GM12878 (cell line): Measurements from ENCODE around the gene HAPLN2. TPM values are rescaled to one million over a fixed set of nuclear protein-coding genes. Genes with fewer than 3 reads are reported as not detected.

ENCODE experiments used
- ATF3 ChIP-seq: IDR thresholded peaks from 2 replicates; pipeline ENCODE4 v1.6.1; 2011; ENCODE audit warnings: low read depth, mild to moderate bottlenecking, low read length, moderate library complexity, borderline replicate concordance; ENCODE audit errors: extremely low read depth
- ATF7 ChIP-seq: fragments of 450-650 bp; IDR thresholded peaks from 2 replicates; pipeline ENCODE4 v1.6.1; 2016; ENCODE audit warnings: low read depth, mild to moderate bottlenecking
- BACH1 ChIP-seq: fragments of 450-650 bp; IDR thresholded peaks from 2 replicates; pipeline ENCODE4 v1.6.1; 2017; ENCODE audit warnings: mild to moderate bottlenecking, borderline replicate concordance
- BHLHE40 ChIP-seq, 2 experiments: fragments of 450-650 bp in 1 of 2; IDR thresholded peaks; 2 replicates each; pipeline ENCODE4 v1.6.1; 2011 to 2017; ENCODE audit warnings: low read depth in 2 of 2, borderline replicate concordance in 1 of 2, improper control_type of control experiment in 1 of 2, low read length in 1 of 2, mild to moderate bottlenecking in 1 of 2
- CREM ChIP-seq: IDR thresholded peaks from 2 replicates; pipeline ENCODE4 v1.6.1; 2014; ENCODE audit warnings: antibody characterized with exemption, low read depth
- EGR1 ChIP-seq, 2 experiments: IDR thresholded peaks; 1 replicate in 1 of 2; 2 replicates in 1 of 2; pipeline ENCODE4 v1.6.1; 2011 to 2012; ENCODE audit warnings: low read depth in 2 of 2, low read length in 2 of 2, borderline replicate concordance in 1 of 2, mild to moderate bottlenecking in 1 of 2, moderate library complexity in 1 of 2
- JUND ChIP-seq: IDR thresholded peaks from 2 replicates; pipeline ENCODE4 v1.6.1; 2012; ENCODE audit warnings: low read depth, mild to moderate bottlenecking, low read length, improper control_type of control experiment, moderate library complexity
- MEF2B ChIP-seq: fragments of 450-650 bp; IDR thresholded peaks from 2 replicates; pipeline ENCODE4 v1.6.1; 2018; ENCODE audit warnings: mild to moderate bottlenecking, moderate library complexity; ENCODE audit not compliant: partially characterized antibody, poor library complexity, severe bottlenecking
- NBN ChIP-seq: fragments of 450-650 bp; IDR thresholded peaks from 2 replicates; pipeline ENCODE4 v1.6.1; 2016
- PAX5 ChIP-seq: IDR thresholded peaks from 2 replicates; pipeline ENCODE4 v1.6.1; 2011; ENCODE audit warnings: low read depth, low read length, borderline replicate concordance
- PKNOX1 ChIP-seq: fragments of 450-650 bp; IDR thresholded peaks from 2 replicates; pipeline ENCODE4 v1.6.1; 2016; ENCODE audit warnings: mild to moderate bottlenecking
- POLR2AphosphoS2 ChIP-seq: IDR thresholded peaks from 2 replicates; pipeline ENCODE4 v1.6.1; 2011; ENCODE audit warnings: low read depth, mild to moderate bottlenecking, low read length, improper control_type of control experiment, moderate library complexity
- RAD21 ChIP-seq: IDR thresholded peaks from 2 replicates; pipeline ENCODE4 v1.6.1; 2011; ENCODE audit warnings: mild to moderate bottlenecking, low read depth, low read length, moderate library complexity; ENCODE audit not compliant: insufficient read depth
- RELB ChIP-seq: fragments of 450-650 bp; IDR thresholded peaks from 2 replicates; pipeline ENCODE4 v1.6.1; 2017; ENCODE audit warnings: low read depth, mild to moderate bottlenecking, moderate library complexity
- SIN3A ChIP-seq: IDR thresholded peaks from 2 replicates; pipeline ENCODE4 v1.6.1; 2012; ENCODE audit warnings: low read depth, low read length, improper control_type of control experiment
- SMARCA5 ChIP-seq: fragments of 450-650 bp; IDR thresholded peaks from 2 replicates; pipeline ENCODE4 v1.6.1; 2017; ENCODE audit warnings: mild to moderate bottlenecking
- TCF3 ChIP-seq: IDR thresholded peaks from 2 replicates; pipeline ENCODE4 v1.6.1; 2012; ENCODE audit warnings: low read depth, mild to moderate bottlenecking, low read length, borderline replicate concordance; ENCODE audit not compliant: insufficient read depth
- USF2 ChIP-seq: IDR thresholded peaks from 2 replicates; pipeline ENCODE4 v1.6.1; 2011; ENCODE audit warnings: low read depth, low read length, improper control_type of control experiment, borderline replicate concordance
- ZNF592 ChIP-seq: fragments of 450-650 bp; IDR thresholded peaks from 2 replicates; pipeline ENCODE4 v1.6.1; 2017; ENCODE audit warnings: mild to moderate bottlenecking, moderate library complexity
- polyA plus RNA-seq, 11 experiments: library from polyadenylated mRNA; depleted of rRNA in 4 of 11; unstranded in 6 of 11; stranded (reverse) in 5 of 11; fragments of >200 nt; fragmentation: Nextera tagmentation in 4 of 11; fragmentation: Illumina TruSeq in 1 of 11; extraction: Ambion mirVana in 4 of 11; extraction: Trizol in 1 of 11; gene quantifications; 1 replicate in 1 of 11; 2 replicates in 10 of 11; pipeline versions ENCODE4 v1.2.1 to v1.2.3, GENCODE V29; 2011 to 2016; ENCODE audit warnings: inconsistent platforms in 2 of 11, missing spikeins in 2 of 11, low read depth in 1 of 11
- total RNA-seq, 4 experiments: library from RNA; depleted of rRNA in 3 of 4; stranded (reverse); fragments of >200 nt in 3 of 4; fragmentation: Illumina TruSeq in 1 of 4; extraction: Trizol in 1 of 4; gene quantifications; 2 replicates each; pipeline versions ENCODE4 v1.2.1 to v1.2.3, GENCODE V29; 2013 to 2021
- TF ChIP-seq, protein P1 (sequence below): IDR thresholded peaks from 2 replicates; pipeline ENCODE4 v1.6.1; 2012; ENCODE audit warnings: low read depth, low read length, improper control_type of control experiment

Gene HAPLN2
- total and polyA plus RNA-seq, 10 of the 15 experiments (the other 5 are each of a cell fraction or from before 2014, with no cell fraction given) = 0.15 to 0.24 TPM; not detected in 8

GRCh38 chr1:156659988-156660751 is 41.0 kb downstream of the HAPLN2 start (continued):
- TF ChIP-seq PKNOX1 (peak; percentile 62; the same call in 1 of the 2 replicates), NBN (peak; percentile 93), ATF7 (peak; percentile 96), MEF2B (peak; percentile 11), PAX5 (peak; percentile 15; the same call in 1 of the 2 replicates), BACH1 (peak; percentile 77), BHLHE40 (IDR thresholded peaks at IDR 0.05; ENCODE audit: borderline replicate concordance in 1 of 2, low read depth in 2 of 2, low read length in 1 of 2) (peak; percentile 64 to 90; a peak in 3 of 4 replicates), USF2 (no peak; the same call in 1 of the 2 replicates), SIN3A (peak; percentile 69; the same call in 1 of the 2 replicates), RAD21 (peak; percentile 81), ZNF592 (peak; percentile 86), JUND (peak; percentile 58; the same call in 1 of the 2 replicates), CREM (peak; percentile 64; the same call in 1 of the 2 replicates), TCF3 (no peak), SMARCA5 (peak; percentile 73), POLR2AphosphoS2 (no peak), ATF3 (peak; percentile 36; the same call in 1 of the 2 replicates), EGR1 (IDR thresholded peaks at IDR 0.05; ENCODE audit: borderline replicate concordance in 1 of 2, low read depth in 2 of 2, low read length in 2 of 2) (peak in 1 of 2 experiments; percentile 51; a peak in 1 of 3 replicates), RELB (0 out of 2 replicates have a peak, but pooled peaks have one; percentile 25)
- TF ChIP-seq, protein P1, sequence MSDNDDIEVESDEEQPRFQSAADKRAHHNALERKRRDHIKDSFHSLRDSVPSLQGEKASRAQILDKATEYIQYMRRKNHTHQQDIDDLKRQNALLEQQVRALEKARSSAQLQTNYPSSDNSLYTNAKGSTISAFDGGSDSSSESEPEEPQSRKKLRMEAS = peak; percentile 31; the same call in 1 of the 2 replicates
